Adrenal gland (tissue), 5 donors: ENCODE data around the gene CCDC15.

Experiments
- CTCF ChIP-seq, 6 experiments: fragments of 450-650 bp in 4 of 6; fragments of 200-600 bp in 2 of 6; sonication (generic) in 1 of 6; IDR thresholded peaks; 1 replicate in 5 of 6; 2 replicates in 1 of 6; pipeline versions ENCODE4 v1.5.1 to v1.8.0; 2016 to 2021; ENCODE audit warnings: antibody characterized with exemption in 6 of 6, mild to moderate bottlenecking in 2 of 6, moderate library complexity in 1 of 6
- POLR2A ChIP-seq, 2 donors: fragments of 450-650 bp; IDR thresholded peaks; one replicate each; pipeline ENCODE4 v1.6.1; 2017; ENCODE audit warnings: antibody characterized with exemption in 2 of 2, mild to moderate bottlenecking in 2 of 2, moderate library complexity in 1 of 2
- donor health status: DM: no; HTN: no; CAD: no.

GRCh38 chr11:125064070-125064469 lies 110.1 kb downstream of the CCDC15 start:
- TF ChIP-seq CTCF (IDR thresholded peaks at IDR 0.05) = no peak
- no peak for TF ChIP-seq POLR2A (IDR thresholded peaks at IDR 0.05)
